HEK293 (cell line): ENCODE data around the gene TBX5.

Source experiments
- CTCF ChIA-PET: fragments of 350-600 bp; formaldehyde crosslinking; extraction: SDS; loops from one replicate; lab custom pipeline; 2021; ENCODE audit warnings: antibody characterized with exemption; lab: Yijun Ruan, JAX
- POLR2A ChIA-PET: fragments of 300-600 bp; formaldehyde crosslinking; extraction: SDS; loops from one replicate; lab custom pipeline; 2020; ENCODE audit warnings: antibody characterized with exemption, inconsistent platforms; lab: Yijun Ruan, JAX
- H3K27ac ChIP-seq: fragments of 200-500 bp; sonication (Bioruptor generic); 2 replicates; pipeline ENCODE4 v1.5.1; 2014; ENCODE audit warnings: low read depth, low read length, control low read depth, inconsistent platforms; ENCODE audit errors: extremely low read depth
- H3K36me3 ChIP-seq, 2 experiments: fragments of 200-500 bp in 1 of 2; sonication (Bioruptor generic) in 1 of 2; 1 replicate in 1 of 2; 2 replicates in 1 of 2; pipeline ENCODE4 v1.5.1; 2014 to 2017; ENCODE audit warnings: inconsistent platforms in 2 of 2, low read length in 2 of 2; ENCODE audit not compliant: control insufficient read depth in 2 of 2, insufficient read depth in 1 of 2
- H3K4me1 ChIP-seq: fragments of 200-500 bp; sonication (Bioruptor generic); 2 replicates; pipeline ENCODE4 v1.5.1; 2014; ENCODE audit warnings: mild to moderate bottlenecking, low read length, inconsistent platforms; ENCODE audit not compliant: control insufficient read depth, insufficient read depth
- H3K4me3 ChIP-seq: 2 replicates; pipeline ENCODE4 v1.5.1; 2011; ENCODE audit warnings: low read depth, mild to moderate bottlenecking, control low read depth, low read length, moderate library complexity
- H3K9me3 ChIP-seq: fragments of 200-500 bp; sonication (Bioruptor generic); 2 replicates; pipeline ENCODE4 v1.5.1; 2014; ENCODE audit warnings: low read depth, low read length, inconsistent platforms; ENCODE audit not compliant: control insufficient read depth, insufficient read depth
- CTCF ChIP-seq: fragments of 450-650 bp; formaldehyde crosslinking; IDR thresholded peaks from 2 replicates; pipeline ENCODE4 v1.5.1; 2016; ENCODE audit warnings: missing biosample characterization, missing genetic modification characterization
- GLI2 ChIP-seq: fragments of 450-650 bp; formaldehyde crosslinking; IDR thresholded peaks from 2 replicates; pipeline ENCODE4; 2017; ENCODE audit warnings: missing biosample characterization, missing genetic modification characterization, low read depth, borderline replicate concordance
- IKZF3 ChIP-seq: fragments of 450-650 bp; IDR thresholded peaks from 2 replicates; pipeline ENCODE4 v1.5.0; 2018; ENCODE audit warnings: missing biosample characterization, mild to moderate bottlenecking, missing genetic modification characterization, moderate library complexity
- TRIM28 ChIP-seq: IDR thresholded peaks from 2 replicates; pipeline ENCODE4 v1.6.1; 2011; ENCODE audit warnings: low read length, control low read depth, borderline replicate concordance
- ZBTB49 ChIP-seq: fragments of 450-650 bp; formaldehyde crosslinking; IDR thresholded peaks from 2 replicates; pipeline ENCODE4 v1.5.1; 2016; ENCODE audit warnings: missing biosample characterization, missing genetic modification characterization, low read depth
- ZBTB7A ChIP-seq: fragments of 450-650 bp; formaldehyde crosslinking; IDR thresholded peaks from 2 replicates; pipeline ENCODE4 v1.5.1; 2016; ENCODE audit warnings: low read depth, missing biosample characterization, missing genetic modification characterization
- ZFP37 ChIP-seq: fragments of 450-650 bp; formaldehyde crosslinking; IDR thresholded peaks from 2 replicates; pipeline ENCODE4 v1.5.1; 2016; ENCODE audit warnings: missing biosample characterization, missing genetic modification characterization
- ZNF138 ChIP-seq: fragments of 450-650 bp; formaldehyde crosslinking; IDR thresholded peaks from 2 replicates; pipeline ENCODE4 v1.5.1; 2016; ENCODE audit warnings: missing biosample characterization, missing genetic modification characterization, borderline replicate concordance
- ZNF169 ChIP-seq: fragments of 450-650 bp; formaldehyde crosslinking; IDR thresholded peaks from 2 replicates; pipeline ENCODE4 v1.5.1; 2016; ENCODE audit warnings: missing biosample characterization, missing genetic modification characterization
- ZNF391 ChIP-seq: fragments of 450-650 bp; formaldehyde crosslinking; IDR thresholded peaks from 2 replicates; pipeline ENCODE4 v1.5.1; 2016; ENCODE audit warnings: low read depth, missing biosample characterization, missing genetic modification characterization, borderline replicate concordance
- ZNF510 ChIP-seq: fragments of 450-650 bp; formaldehyde crosslinking; IDR thresholded peaks from 2 replicates; pipeline ENCODE4 v1.5.1; 2018; ENCODE audit warnings: mild to moderate bottlenecking, missing genetic modification characterization, missing biosample characterization; ENCODE audit not compliant: insufficient replicate concordance
- ZNF600 ChIP-seq: fragments of 450-650 bp; formaldehyde crosslinking; IDR thresholded peaks from 2 replicates; pipeline ENCODE4 v1.5.1; 2016; ENCODE audit warnings: missing biosample characterization, missing genetic modification characterization
- ZNF621 ChIP-seq: fragments of 450-650 bp; formaldehyde crosslinking; IDR thresholded peaks from 2 replicates; pipeline ENCODE4 v1.5.1; 2017; ENCODE audit warnings: missing biosample characterization, missing genetic modification characterization
- ZNF791 ChIP-seq: fragments of 450-650 bp; formaldehyde crosslinking; IDR thresholded peaks from 2 replicates; pipeline ENCODE4 v1.5.1; 2016; ENCODE audit warnings: missing biosample characterization, missing genetic modification characterization
- TF ChIP-seq, protein P1 (sequence below): fragments of 450-650 bp; formaldehyde crosslinking; IDR thresholded peaks from 2 replicates; pipeline ENCODE4 v1.5.1; 2016; ENCODE audit warnings: missing biosample characterization, missing genetic modification characterization

TBX5 gene

GRCh38 chr12:114408886-114409851 is 3.2 kb upstream of the TBX5 start:
- Histone ChIP-seq H3K36me3 (no peaks in the 10 kb centered on the region), H3K4me1 (no peaks in the 10 kb centered on the region), H3K27ac (no peak overlapping the region), H3K4me3 (no peak overlapping the region), H3K9me3 (no peaks in the 10 kb centered on the region)
- ChIA-PET POLR2A (no interaction called here), CTCF (no interaction called here)
- no peak for TF ChIP-seq ZNF169 (tag by site-specific recombination)

DNA sequence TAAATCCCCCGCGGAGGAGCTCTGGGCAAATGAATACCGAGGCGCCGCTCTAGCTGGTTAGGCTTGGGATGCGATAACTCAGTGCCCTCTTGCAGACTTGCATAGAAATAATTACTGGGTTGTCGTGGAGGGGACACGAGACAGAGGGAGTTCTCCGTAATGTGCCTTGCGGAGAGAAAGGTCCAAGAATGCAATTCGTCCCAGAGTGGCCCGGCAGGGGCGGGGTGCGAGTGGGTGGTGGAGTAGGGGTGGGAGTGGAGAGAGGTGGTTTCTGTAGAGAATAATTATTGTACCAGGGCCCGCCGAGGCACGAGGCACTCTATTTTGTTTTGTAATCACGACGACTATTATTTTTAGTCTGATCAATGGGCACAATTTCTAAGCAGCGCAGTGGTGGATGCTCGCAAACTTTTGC is 2.5 kb upstream of the TBX5 start:
- ChIA-PET CTCF (no interaction called here), POLR2A (no interaction called here)
- no peak overlapping the region for H3K4me3 ChIP-seq
- H3K9me3 ChIP-seq, result no peaks in the 10 kb centered on the region
- H3K36me3 ChIP-seq, result no peaks in the 10 kb centered on the region
- H3K4me1 ChIP-seq, result no peaks in the 10 kb centered on the region
- no peak overlapping the region for H3K27ac ChIP-seq
- TF ChIP-seq, protein P1, sequence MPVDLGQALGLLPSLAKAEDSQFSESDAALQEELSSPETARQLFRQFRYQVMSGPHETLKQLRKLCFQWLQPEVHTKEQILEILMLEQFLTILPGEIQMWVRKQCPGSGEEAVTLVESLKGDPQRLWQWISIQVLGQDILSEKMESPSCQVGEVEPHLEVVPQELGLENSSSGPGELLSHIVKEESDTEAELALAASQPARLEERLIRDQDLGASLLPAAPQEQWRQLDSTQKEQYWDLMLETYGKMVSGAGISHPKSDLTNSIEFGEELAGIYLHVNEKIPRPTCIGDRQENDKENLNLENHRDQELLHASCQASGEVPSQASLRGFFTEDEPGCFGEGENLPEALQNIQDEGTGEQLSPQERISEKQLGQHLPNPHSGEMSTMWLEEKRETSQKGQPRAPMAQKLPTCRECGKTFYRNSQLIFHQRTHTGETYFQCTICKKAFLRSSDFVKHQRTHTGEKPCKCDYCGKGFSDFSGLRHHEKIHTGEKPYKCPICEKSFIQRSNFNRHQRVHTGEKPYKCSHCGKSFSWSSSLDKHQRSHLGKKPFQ (tag by site-specific recombination), result no peak
- no peak for TF ChIP-seq ZNF138 (tag by site-specific recombination)
- TF ChIP-seq ZNF391 (tag by site-specific recombination), result no peak
- no peak for TF ChIP-seq ZNF791 (tag by site-specific recombination)
- no peak for TF ChIP-seq ZNF510
- TF ChIP-seq ZNF621 (tag by site-specific recombination), result no peak

DNA sequence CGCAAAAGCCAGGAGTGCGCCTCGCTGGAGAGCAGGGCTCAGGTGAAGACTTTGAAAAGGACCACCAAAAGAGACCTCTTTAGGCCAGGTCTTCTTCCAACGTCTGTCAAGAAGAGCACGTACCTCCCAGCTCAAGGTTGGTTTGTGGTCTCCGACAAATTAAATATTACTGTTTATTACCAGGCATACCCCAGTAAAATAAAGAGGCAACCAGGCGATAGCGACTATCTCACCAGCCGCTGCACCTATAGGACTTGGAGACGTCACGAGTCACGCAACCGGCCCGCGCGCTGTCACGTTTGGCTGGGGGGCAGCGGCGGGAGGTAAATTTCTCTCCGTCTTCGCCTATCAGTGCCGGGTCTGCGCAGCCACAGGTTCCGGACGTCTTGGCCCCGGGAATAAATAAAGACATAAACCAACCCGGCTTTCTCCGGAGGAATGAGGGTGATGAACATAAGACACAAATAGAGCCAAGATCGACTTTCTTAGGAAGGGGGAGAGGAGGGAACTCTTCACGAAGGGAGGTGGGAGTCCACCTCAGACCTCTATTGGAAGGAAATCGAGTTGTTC is 2.0 kb upstream of the TBX5 start:
- ChIA-PET POLR2A (no interaction called here), CTCF (no interaction called here)
- Histone ChIP-seq H3K36me3 (no peaks in the 10 kb centered on the region), H3K27ac (no peak overlapping the region), H3K4me1 (no peaks in the 10 kb centered on the region), H3K4me3 (no peak overlapping the region), H3K9me3 (no peaks in the 10 kb centered on the region)
- TF ChIP-seq CTCF (tag by site-specific recombination), result no peak
- no peak for TF ChIP-seq ZBTB49 (tag by site-specific recombination)
- no peak for TF ChIP-seq ZFP37 (tag by site-specific recombination)
- no peak for TF ChIP-seq TRIM28
- no peak for TF ChIP-seq ZBTB7A (tag by site-specific recombination)
- no peak for TF ChIP-seq IKZF3
- no peak for TF ChIP-seq ZNF600 (tag by site-specific recombination)
- TF ChIP-seq GLI2 (tag by site-specific recombination), result no peak
